CD4-positive, alpha-beta T cell treated with Interleukin-12 subunit alpha and Interleukin-12 subunit beta, for 1 hour (primary cell): ENCODE measurements around the gene MOAP1.
"Not testable (repeated sequence)": the region's sequence is repeated elsewhere in the genome, so short reads cannot be mapped to it uniquely, and the experiment has no call there.

Source experiments
- DNase-seq: peaks from one replicate; pipeline ENCODE4 v3.0.0-alpha.2; 2020

MOAP1 gene

GRCh38 chr14:93142854-93143652 is 41.6 kb downstream of the MOAP1 start:
- no peak for DNase-seq

- no peak for DNase-seq
Observed at GRCh38 chr14:93137864-93138263, 46.8 kb downstream of the MOAP1 start.

- DNase-seq: not testable (repeated sequence)
Observed at GRCh38 chr14:93136508-93136907, 48.2 kb downstream of the MOAP1 start.

- no peak for DNase-seq
Observed at GRCh38 chr14:93136009-93136408, 48.7 kb downstream of the MOAP1 start.

GRCh38 chr14:93135399-93135798 is 49.3 kb downstream of the MOAP1 start:
- DNase-seq: no peak

GRCh38 chr14:93133464-93133863 is 51.2 kb downstream of the MOAP1 start:
- no peak for DNase-seq

GRCh38 chr14:93132472-93133065 is 52.1 kb downstream of the MOAP1 start:
- peak; percentile 40 for DNase-seq
